Loucy (cell line): ENCODE measurements around the gene L1TD1.

Source experiments
- H2AFZ ChIP-seq: fragments of 200-600 bp; sonication (generic); 2 replicates; pipeline ENCODE4 v1.6.0; 2016; ENCODE audit warnings: antibody characterized with exemption, mild to moderate bottlenecking, low read length, moderate library complexity
- H3F3A ChIP-seq: fragments of 200-600 bp; 2 replicates; pipeline ENCODE4 v1.6.0; 2016; ENCODE audit warnings: antibody characterized with exemption, low read depth, mild to moderate bottlenecking
- H3K27me3 ChIP-seq: fragments of 200-600 bp; sonication (generic); 2 replicates; pipeline ENCODE4 v1.6.1; 2014; ENCODE audit warnings: low read length, mild to moderate bottlenecking; ENCODE audit not compliant: insufficient read depth, poor library complexity, severe bottlenecking
- H3K36me3 ChIP-seq: fragments of 200-600 bp; sonication (generic); 2 replicates; pipeline ENCODE4 v1.6.1; 2016; ENCODE audit warnings: low read length; ENCODE audit not compliant: insufficient read depth
- H3K4me1 ChIP-seq: fragments of 200-600 bp; sonication (generic); 2 replicates; pipeline ENCODE4 v1.5.1; 2014; ENCODE audit warnings: low read length, mild to moderate bottlenecking; ENCODE audit not compliant: insufficient read depth, poor library complexity, severe bottlenecking
- H3K4me2 ChIP-seq: fragments of 200-600 bp; sonication (generic); 2 replicates; pipeline ENCODE4 v1.6.0; 2014; ENCODE audit warnings: antibody characterized with exemption, low read length, low read depth, mild to moderate bottlenecking; ENCODE audit not compliant: poor library complexity, severe bottlenecking
- H3K4me3 ChIP-seq: fragments of 200-600 bp; sonication (generic); 2 replicates; pipeline ENCODE4 v1.5.1; 2014; ENCODE audit warnings: low read length, mild to moderate bottlenecking, mixed read lengths; ENCODE audit not compliant: poor library complexity, severe bottlenecking
- H3K79me2 ChIP-seq: fragments of 200-600 bp; sonication (generic); 2 replicates; pipeline ENCODE4 v1.6.1; 2014; ENCODE audit warnings: low read length; ENCODE audit not compliant: insufficient read depth
- H3K9ac ChIP-seq: fragments of 200-600 bp; sonication (generic); 2 replicates; pipeline ENCODE4 v1.6.0; 2014; ENCODE audit warnings: mild to moderate bottlenecking, low read depth, low read length, moderate library complexity; ENCODE audit not compliant: poor library complexity, severe bottlenecking
- H3K9me2 ChIP-seq: fragments of 200-600 bp; sonication (generic); replicated peaks from 2 replicates; pipeline ENCODE4 v1.6.1; 2016; ENCODE audit warnings: low read depth, low read length, mixed read lengths
- H3K9me3 ChIP-seq: fragments of 200-600 bp; sonication (generic); 2 replicates; pipeline ENCODE4 v1.6.1; 2014; ENCODE audit warnings: mild to moderate bottlenecking, antibody characterized with exemption, low read length, low read depth; ENCODE audit not compliant: insufficient read depth
- H4K20me1 ChIP-seq: fragments of 200-600 bp; sonication (generic); 2 replicates; pipeline ENCODE4 v1.6.0; 2014; ENCODE audit warnings: antibody characterized with exemption, low read length, mild to moderate bottlenecking; ENCODE audit not compliant: insufficient read depth, poor library complexity, severe bottlenecking
- CTCF ChIP-seq: fragments of 200-600 bp; sonication (generic); conservative IDR thresholded peaks from 2 replicates; pipeline ENCODE4 v1.5.1; 2014; ENCODE audit warnings: mild to moderate bottlenecking, antibody characterized with exemption, low read length
- EZH2phosphoT487 ChIP-seq: fragments of 200-600 bp; IDR thresholded peaks from 2 replicates; pipeline ENCODE4 v1.6.1; 2018; ENCODE audit warnings: antibody characterized with exemption, mild to moderate bottlenecking, moderate library complexity, borderline replicate concordance

L1TD1 gene

DNA sequence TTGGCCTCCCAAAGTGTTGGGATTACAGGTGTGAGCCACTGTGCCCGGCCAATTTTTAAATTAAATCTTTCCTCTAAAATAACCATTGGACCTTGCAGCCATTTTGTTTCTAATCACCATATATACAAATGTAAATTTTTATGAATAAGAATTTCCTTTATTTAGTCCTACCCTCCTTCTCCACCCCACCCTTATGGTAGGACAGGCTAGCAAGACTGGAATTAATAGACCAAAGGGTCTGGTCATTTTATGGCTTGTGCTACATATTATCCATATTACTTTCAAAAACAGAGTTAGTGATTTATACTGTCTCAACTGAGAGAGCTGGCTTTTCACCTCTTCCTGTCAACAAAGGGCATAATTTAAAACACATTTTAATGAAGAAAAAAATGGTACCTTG lies 26.5 kb downstream of the L1TD1 start:
- Histone ChIP-seq H2AFZ (no peak overlapping the region), H3K9me3 (no peaks in the 10 kb centered on the region), H3K4me3 (no peak overlapping the region), H3K9ac (no peak overlapping the region), H3K27me3 (no peaks in the 10 kb centered on the region), H3K4me1 (no peaks in the 10 kb centered on the region), H3F3A (no peaks in the 10 kb centered on the region), H3K9me2 (no peaks in the 10 kb centered on the region), H3K36me3 (no peaks in the 10 kb centered on the region), H3K79me2 (no peaks in the 10 kb centered on the region), H3K4me2 (no peak overlapping the region), H4K20me1 (no peaks in the 10 kb centered on the region)
- no peak for TF ChIP-seq CTCF
- TF ChIP-seq EZH2phosphoT487 = no peak

- Histone ChIP-seq H3K79me2 (no peaks in the 10 kb centered on the region), H3F3A (no peaks in the 10 kb centered on the region), H3K36me3 (no peaks in the 10 kb centered on the region), H3K27me3 (no peaks in the 10 kb centered on the region), H3K9ac (no peak overlapping the region), H2AFZ (no peak overlapping the region), H3K4me2 (no peak overlapping the region), H3K4me1 (no peaks in the 10 kb centered on the region), H3K9me2 (no peaks in the 10 kb centered on the region), H3K9me3 (no peaks in the 10 kb centered on the region), H3K4me3 (no peak overlapping the region), H4K20me1 (no peaks in the 10 kb centered on the region)
- TF ChIP-seq EZH2phosphoT487 (no peak), CTCF (no peak)
Observed at GRCh38 chr1:62222321-62222720, 27.7 kb downstream of the L1TD1 start.

- Histone ChIP-seq H3K4me2 (no peak overlapping the region), H3K4me3 (no peak overlapping the region), H3K79me2 (no peaks in the 10 kb centered on the region), H3K9me3 (no peaks in the 10 kb centered on the region), H3K36me3 (no peaks in the 10 kb centered on the region), H3K9me2 (no peaks in the 10 kb centered on the region), H3F3A (no peaks in the 10 kb centered on the region), H2AFZ (no peak overlapping the region), H4K20me1 (no peaks in the 10 kb centered on the region), H3K4me1 (no peaks in the 10 kb centered on the region), H3K27me3 (no peaks in the 10 kb centered on the region), H3K9ac (no peak overlapping the region)
- TF ChIP-seq CTCF (no peak), EZH2phosphoT487 (no peak)
Observed at GRCh38 chr1:62224182-62224581, 29.5 kb downstream of the L1TD1 start.
